Measurements from ENCODE around the gene TNFAIP3. TPM values are rescaled to one million over a fixed set of nuclear protein-coding genes. Genes with fewer than 3 reads are reported as not detected.
A peak's percentile ranks its signal among the peaks of the same experiment; 100 is the strongest.

TNFAIP3 gene
- total and polyA plus RNA-seq, 7 donors: 11.4 to 49.9 (median 18.7) TPM

DNA sequence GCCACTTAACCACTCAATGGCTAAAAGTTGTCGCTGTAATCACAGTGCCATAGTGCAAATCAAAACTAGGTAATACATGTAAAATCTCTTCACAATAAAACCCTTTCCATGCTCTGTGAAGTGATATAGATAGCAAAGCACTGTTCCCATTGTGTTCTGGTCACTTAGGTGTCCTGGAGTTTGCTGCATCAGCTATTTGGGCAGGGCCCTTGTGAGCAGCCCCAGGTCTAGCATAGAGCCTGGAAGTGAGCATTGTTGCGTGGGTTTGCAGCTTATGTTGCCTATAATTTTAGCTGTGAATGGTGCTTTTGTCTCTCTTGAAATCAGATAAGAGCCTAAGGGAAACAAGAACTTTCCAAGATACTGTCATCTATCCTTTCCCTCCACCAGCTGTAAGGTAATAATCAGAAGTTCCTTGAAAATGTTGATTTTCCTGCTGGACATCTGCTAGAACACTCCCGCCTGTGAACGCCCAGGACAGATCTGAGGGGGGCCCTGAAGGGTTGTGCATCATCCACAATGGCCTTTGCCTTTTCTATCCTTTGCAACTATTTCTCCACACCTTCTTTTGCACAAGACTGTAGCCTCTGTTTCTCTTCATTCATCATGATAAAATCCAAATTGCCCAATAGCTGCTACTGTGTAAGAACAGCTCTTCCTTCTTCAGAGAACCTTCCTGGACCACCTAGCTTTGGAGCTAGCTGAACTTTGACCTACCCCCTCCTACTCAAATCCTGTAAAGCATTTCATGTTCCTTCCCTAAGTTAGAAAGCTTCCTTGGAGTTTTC is 57.0 kb downstream of the TNFAIP3 start:
- no peaks in the 10 kb centered on the region for H3K27me3 ChIP-seq
- no peaks in the 10 kb centered on the region for H3K36me3 ChIP-seq
- intact Hi-C loops (cut with DNase I): no loop called here
- no peak overlapping the region for H3K4me3 ChIP-seq
- 49 to 75% methylated on average over 4 of the region's 4 CpGs for WGBS, 2 donors
- DNase-seq: no peak
- TF ChIP-seq CTCF (IDR thresholded peaks at IDR 0.05) (no peak), POLR2AphosphoS5 (IDR thresholded peaks at IDR 0.05) (no peak), EP300 (IDR thresholded peaks at IDR 0.05) (no peak), POLR2A (IDR thresholded peaks at IDR 0.05) (no peak)
- H3K27ac ChIP-seq: no peak overlapping the region
- H3K4me1 ChIP-seq: peaks cover 0 to 17% (median 12%) of the 10 kb centered on the region in 4 donors
- H3K9me3 ChIP-seq: no peaks in the 10 kb centered on the region

GRCh38 chr6:137925141-137925698 is 58.2 kb downstream of the TNFAIP3 start:
- Histone ChIP-seq H3K36me3 (no peaks in the 10 kb centered on the region), H3K27me3 (no peaks in the 10 kb centered on the region), H3K27ac (no peak overlapping the region), H3K4me1 (peaks cover 0 to 17% (median 12%) of the 10 kb centered on the region in 4 donors), H3K9me3 (no peaks in the 10 kb centered on the region), H3K4me3 (no peak overlapping the region)
- no peak for DNase-seq
- no peak for TF ChIP-seq EP300 (IDR thresholded peaks at IDR 0.05)
- TF ChIP-seq POLR2AphosphoS5 (IDR thresholded peaks at IDR 0.05): no peak
- TF ChIP-seq CTCF (IDR thresholded peaks at IDR 0.05): no peak
- no peak for TF ChIP-seq POLR2A (IDR thresholded peaks at IDR 0.05)
- 93 to 94% methylated on average over 12 of the region's 12 CpGs for WGBS, 2 donors
- intact Hi-C loops (cut with DNase I): no loop called here

DNA sequence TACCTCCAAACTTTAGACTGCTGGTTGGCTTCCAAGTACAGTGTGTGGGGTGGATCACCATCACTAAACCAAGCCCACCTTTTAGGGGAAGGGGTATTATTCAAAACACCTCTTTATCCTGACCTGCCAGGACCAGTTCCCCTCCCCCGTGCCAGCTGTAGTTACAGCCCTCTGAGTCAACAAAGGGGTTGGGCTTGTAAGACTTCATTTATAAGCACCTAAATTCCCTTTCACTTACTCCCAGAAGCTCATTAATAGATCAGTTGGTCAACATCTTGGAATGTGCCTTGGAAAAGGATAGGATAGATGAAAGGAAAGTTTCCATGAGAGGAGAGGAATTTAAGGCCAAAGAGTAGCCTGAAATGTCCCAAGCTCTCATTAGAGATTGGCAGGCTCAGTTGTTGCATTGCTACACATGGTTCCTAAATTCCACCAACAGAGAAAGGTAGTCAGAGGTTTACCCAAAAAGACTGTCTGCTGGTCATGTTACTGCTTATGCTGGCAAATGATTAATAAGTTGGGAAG is 59.2 kb downstream of the TNFAIP3 start:
- Histone ChIP-seq H3K27ac (peak overlapping the region in 1 of 4 donors; percentile 16), H3K9me3 (no peaks in the 10 kb centered on the region), H3K36me3 (no peaks in the 10 kb centered on the region), H3K4me3 (no peak overlapping the region), H3K27me3 (no peaks in the 10 kb centered on the region), H3K4me1 (peaks cover 0 to 17% (median 12%) of the 10 kb centered on the region in 4 donors)
- DNase-seq: no peak
- WGBS, 2 donors: 12 to 36% methylated on average over 1 of the region's 1 CpG
- TF ChIP-seq CTCF (IDR thresholded peaks at IDR 0.05): no peak
- TF ChIP-seq POLR2A (IDR thresholded peaks at IDR 0.05): no peak
- TF ChIP-seq POLR2AphosphoS5 (IDR thresholded peaks at IDR 0.05): no peak
- no peak for TF ChIP-seq EP300 (IDR thresholded peaks at IDR 0.05)
- intact Hi-C loops (cut with DNase I): no loop called here

GRCh38 chr6:137926985-137927384 is 59.9 kb downstream of the TNFAIP3 start:
- H3K27ac ChIP-seq: no peak overlapping the region
- H3K4me1 ChIP-seq: peaks cover 0 to 17% (median 12%) of the 10 kb centered on the region in 4 donors
- no peaks in the 10 kb centered on the region for H3K27me3 ChIP-seq
- DNase-seq: no peak
- intact Hi-C loops (cut with DNase I): no loop called here
- TF ChIP-seq POLR2AphosphoS5 (IDR thresholded peaks at IDR 0.05): no peak
- TF ChIP-seq EP300 (IDR thresholded peaks at IDR 0.05): no peak
- no peak for TF ChIP-seq POLR2A (IDR thresholded peaks at IDR 0.05)
- TF ChIP-seq CTCF (IDR thresholded peaks at IDR 0.05): no peak
- no peaks in the 10 kb centered on the region for H3K36me3 ChIP-seq
- H3K4me3 ChIP-seq: no peak overlapping the region
- 93 to 97% methylated on average over 3 of the region's 3 CpGs for WGBS, 2 donors
- H3K9me3 ChIP-seq: no peaks in the 10 kb centered on the region
